GM23338 (cell line): ENCODE measurements around the gene GRIN2A.

ENCODE experiments used
- CTCF ChIP-seq, 2 experiments: fragments of 200-600 bp in 1 of 2; sonication (generic) in 1 of 2; conservative IDR thresholded peaks; 2 replicates each; pipeline versions ENCODE4 v1.5.1 to v1.6.1; 2016 to 2017; ENCODE audit warnings: antibody characterized with exemption in 2 of 2, low read depth in 2 of 2, mild to moderate bottlenecking in 2 of 2, moderate library complexity in 1 of 2
- ETS1 ChIP-seq: IDR thresholded peaks from 2 replicates; pipeline ENCODE4 v1.6.1; 2016; ENCODE audit warnings: antibody characterized with exemption
- EZH2 ChIP-seq: fragments of 200-600 bp; sonication (generic); IDR thresholded peaks from one replicate; pipeline ENCODE4 v1.8.0; 2017; ENCODE audit warnings: antibody characterized with exemption, mild to moderate bottlenecking, low read depth; ENCODE audit not compliant: unreplicated experiment
- EZH2phosphoT487 ChIP-seq: fragments of 200-600 bp; sonication (generic); IDR thresholded peaks from one replicate; pipeline ENCODE4 v1.8.1; 2018; ENCODE audit warnings: antibody characterized with exemption; ENCODE audit not compliant: unreplicated experiment
- REST ChIP-seq: IDR thresholded peaks from one replicate; pipeline ENCODE4 v1.6.1; 2018; ENCODE audit warnings: antibody characterized with exemption; ENCODE audit not compliant: unreplicated experiment
- ZNF114 ChIP-seq: fragments of 250-450 bp; sonication (Bioruptor Pico); IDR thresholded peaks from 2 replicates; pipeline ENCODE4 v1.5.0; 2020; ENCODE audit warnings: mild to moderate bottlenecking, moderate library complexity

GRCh38 chr16:9919460-9919859, 262.8 kb downstream of the GRIN2A start:
- no peak for TF ChIP-seq CTCF (conservative IDR thresholded peaks at IDR 0.05; ENCODE audit: low read depth in 2 of 2)
- no peak for TF ChIP-seq EZH2phosphoT487
- TF ChIP-seq ZNF114 (CRISPR knock-in tag) = no peak
- TF ChIP-seq EZH2 = no peak
- no peak for TF ChIP-seq ETS1
- TF ChIP-seq REST = no peak
